ELR (cell line): ENCODE results near the gene GSTM1.

Experiments used
- DNase-seq: peaks from one replicate; pipeline ENCODE4 v3.0.0-alpha.2; 2015; ENCODE audit warnings: low read depth

GSTM1 gene

DNA sequence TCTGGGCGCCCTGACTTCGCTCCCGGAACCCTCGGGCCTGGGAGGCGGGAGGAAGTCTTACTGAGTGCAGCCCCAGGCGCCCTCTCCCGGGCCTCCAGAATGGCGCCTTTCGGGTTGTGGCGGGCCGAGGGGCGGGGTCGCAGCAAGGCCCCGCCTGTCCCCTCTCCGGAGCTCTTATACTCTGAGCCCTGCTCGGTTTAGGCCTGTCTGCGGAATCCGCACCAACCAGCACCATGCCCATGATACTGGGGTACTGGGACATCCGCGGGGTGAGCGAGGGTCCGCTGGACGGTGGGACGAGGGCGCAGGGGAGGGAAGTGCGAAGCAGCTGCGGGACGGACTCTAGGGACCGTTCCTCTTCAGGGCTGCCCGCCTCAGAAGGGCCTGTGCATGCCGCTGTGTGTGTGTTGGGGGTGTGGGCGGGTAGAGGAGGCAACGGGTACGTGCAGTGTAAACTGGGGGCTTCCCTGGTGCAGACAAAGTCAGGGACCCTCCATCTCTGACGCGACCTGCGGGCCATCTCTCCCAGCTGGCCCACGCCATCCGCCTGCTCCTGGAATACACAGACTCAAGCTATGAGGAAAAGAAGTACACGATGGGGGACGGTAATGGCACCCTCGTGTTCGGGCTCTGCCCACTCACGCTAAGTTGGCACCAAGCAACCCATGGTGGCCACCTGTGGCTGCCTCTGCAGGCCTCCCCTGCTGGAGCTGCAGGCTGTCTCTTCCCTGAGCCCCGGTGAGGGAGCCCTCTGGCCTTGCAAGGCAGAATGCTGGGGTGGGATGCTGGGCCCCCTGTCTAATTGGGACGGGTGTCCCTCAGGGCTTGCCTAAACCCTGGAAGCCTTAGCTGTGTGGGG is at the start of gene GSTM1:
Gene GSTM1 (plus strand): TSS at position 177 of the 859 bp plus-strand sequence. CDS start 57 bp downstream, at position 234.
- no peak for DNase-seq

DNA sequence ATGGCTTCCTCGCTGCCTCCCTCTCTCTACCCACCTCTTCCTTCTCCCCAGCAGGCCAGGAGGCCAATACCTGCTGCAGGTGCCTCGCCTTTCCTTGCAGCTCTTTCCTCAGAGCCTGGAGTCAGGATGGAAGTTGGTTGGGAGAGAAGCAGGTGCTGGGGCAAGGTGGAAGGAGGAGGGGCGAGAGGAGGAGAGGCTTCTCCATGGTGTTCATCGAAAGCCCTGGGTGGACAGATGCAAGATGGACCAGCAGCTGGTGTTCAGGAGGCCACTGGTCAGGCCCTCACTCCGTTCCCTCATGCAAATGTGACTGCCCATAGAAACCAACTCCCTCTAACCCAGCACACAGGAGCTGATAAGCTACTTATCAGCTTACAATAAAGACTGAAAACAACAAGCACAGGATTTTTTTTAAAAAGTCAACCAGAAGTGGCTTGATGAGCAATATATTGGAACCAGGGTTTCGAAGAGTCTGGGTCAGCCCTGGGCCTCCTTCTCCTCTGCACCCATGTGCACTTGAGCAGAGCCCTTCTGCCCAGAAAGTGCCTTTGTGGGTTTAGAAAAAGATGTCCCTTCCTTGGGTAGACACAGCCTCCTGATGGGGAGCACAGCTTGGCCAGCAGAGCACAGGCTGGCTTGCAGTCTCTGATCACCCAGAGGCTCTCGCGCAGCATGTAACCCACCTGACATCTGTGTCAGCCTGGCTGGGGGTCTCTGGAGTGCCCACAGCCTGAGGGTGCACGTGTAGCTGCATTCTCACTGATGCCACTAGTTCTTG is 48.4 kb upstream of the GSTM1 start:
- DNase-seq = no peak

- no peak for DNase-seq
Measured at GRCh38 chr1:109639841-109640184, 47.8 kb upstream of the GSTM1 start.

- DNase-seq = peak; percentile 72
Measured at GRCh38 chr1:109640285-109640865, 47.2 kb upstream of the GSTM1 start.

DNA sequence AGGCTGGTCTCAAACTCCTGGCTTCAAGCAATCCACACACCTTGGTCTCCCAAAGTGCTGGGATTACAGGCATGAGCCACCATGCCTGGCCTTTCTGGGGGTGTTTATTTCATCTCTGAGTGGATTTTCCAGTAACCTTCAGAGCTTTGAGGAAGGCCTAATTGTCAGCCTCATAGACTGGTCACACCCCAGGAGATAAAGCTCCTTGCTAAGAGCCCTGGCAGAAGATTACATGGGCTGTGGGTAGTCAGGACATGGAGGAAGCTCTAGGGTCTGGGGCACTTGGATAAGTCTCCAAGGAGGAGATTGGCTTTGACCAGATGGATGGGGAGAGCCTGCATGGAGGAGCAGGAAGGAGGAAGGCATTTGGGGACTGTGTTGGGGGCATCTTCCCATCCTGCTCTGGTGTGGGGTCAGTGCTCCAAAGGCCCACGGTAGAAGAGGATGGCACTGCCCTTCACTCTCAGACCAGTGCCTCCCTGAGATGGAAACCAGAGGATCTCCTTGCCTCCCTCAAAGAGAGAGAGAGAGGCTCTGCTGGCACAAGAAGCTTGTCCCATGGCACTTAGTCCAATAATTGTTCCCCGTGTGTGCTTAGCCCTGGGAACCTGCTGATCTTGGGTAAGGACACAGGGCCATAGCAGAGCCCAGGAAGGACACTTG is 46.4 kb upstream of the GSTM1 start:
- no peak for DNase-seq

GRCh38 chr1:109641861-109642260 is 45.8 kb upstream of the GSTM1 start:
- no peak for DNase-seq

DNA sequence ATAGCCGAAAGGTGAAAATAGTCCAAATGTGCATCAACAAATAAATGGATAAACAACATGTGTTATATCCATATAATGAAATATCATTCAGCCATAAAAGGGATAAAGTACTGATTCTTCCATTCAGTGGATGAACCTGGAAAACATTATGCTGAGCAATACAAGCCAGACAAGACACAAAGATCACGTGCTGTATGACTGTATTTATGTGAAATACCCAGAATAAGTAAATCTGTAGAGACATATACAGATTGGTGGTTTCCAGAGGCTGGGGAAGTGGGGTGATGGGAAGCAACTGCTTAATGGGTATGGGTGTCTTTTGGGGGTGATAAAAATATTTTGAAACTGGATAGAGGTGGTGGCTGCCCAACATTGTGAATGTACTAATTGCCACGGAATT is 45.0 kb upstream of the GSTM1 start:
- peak; percentile 32 for DNase-seq

GRCh38 chr1:109643385-109644230 is 44.0 kb upstream of the GSTM1 start:
- DNase-seq = peak; percentile 77

DNA sequence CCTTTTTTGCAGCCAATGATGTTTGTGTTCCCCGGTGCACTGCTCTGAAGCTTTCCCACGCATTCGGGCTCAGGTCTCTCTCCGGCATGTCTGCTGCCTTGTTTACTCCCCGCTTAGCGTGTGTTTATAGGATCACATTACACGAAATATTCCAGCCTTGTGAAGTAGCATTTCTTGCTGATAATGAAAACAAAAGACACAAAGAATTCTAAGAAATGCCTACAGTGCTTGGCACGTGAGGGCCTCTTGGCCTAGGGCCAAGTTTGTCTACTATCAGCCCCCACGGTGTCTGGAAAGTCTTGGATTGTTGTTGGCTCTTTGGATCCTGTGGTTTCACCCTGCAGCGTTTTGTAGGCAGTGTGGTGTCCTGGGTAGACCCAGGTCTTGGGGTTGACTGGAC is 42.9 kb upstream of the GSTM1 start:
- DNase-seq = no peak

GRCh38 chr1:109649491-109649914 is 38.1 kb upstream of the GSTM1 start:
- peak; percentile 66 for DNase-seq

DNA sequence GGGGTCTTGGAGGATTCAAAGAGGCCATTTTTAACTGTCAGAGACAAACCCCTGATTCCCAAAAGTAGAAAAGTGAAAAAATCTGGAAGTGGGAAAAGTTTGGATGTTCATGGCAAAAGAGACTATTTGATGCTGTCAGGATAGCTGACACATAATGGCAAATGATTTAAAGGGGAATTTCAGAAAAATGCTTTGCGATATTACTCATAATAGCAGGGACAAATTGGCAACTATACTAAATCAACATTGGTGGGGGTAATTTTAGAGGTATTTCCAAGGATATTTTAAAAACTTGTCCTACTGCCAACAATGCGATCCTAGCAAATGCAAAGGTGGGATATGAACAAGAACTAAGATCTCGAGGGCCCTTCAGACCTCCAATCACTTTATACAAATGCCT is 37.0 kb upstream of the GSTM1 start:
- peak; percentile 32 for DNase-seq

DNA sequence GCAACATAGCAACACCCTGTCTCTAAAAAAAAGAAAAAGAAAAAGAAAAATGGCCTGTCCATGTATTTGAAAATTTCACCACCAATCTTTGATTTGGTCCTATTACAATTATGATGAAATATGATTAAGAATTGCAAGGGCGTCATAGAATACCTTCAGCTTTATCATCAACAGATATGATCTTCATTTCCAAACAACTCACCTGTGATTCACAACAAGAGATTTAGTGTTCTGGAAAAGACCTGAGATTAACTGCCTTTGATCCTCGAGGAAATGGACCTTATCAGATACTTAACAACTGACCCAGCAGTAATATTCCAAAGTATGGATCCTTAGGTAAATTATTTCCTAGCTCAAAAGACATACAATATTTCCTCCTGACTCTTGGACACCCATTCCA is 35.2 kb upstream of the GSTM1 start:
- DNase-seq = no peak

DNA sequence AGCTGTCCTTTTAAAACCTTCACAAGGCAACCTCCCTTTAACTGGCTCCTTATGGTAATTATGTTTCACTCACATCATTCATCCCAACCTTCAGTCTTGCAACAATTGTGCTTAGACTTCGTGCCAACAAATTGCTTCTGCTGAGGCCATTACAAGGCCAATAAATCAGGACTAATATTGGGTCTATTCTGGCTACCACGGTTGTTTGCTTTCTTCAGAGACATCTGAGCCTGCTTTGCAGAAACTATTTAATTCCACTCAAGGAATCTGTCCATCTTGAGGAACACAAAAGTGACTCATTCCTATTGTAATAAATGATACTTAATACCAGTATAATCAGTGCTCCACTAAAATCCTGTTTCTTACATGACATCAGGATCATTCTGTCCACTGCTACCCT is 34.3 kb upstream of the GSTM1 start:
- DNase-seq = no peak

DNA sequence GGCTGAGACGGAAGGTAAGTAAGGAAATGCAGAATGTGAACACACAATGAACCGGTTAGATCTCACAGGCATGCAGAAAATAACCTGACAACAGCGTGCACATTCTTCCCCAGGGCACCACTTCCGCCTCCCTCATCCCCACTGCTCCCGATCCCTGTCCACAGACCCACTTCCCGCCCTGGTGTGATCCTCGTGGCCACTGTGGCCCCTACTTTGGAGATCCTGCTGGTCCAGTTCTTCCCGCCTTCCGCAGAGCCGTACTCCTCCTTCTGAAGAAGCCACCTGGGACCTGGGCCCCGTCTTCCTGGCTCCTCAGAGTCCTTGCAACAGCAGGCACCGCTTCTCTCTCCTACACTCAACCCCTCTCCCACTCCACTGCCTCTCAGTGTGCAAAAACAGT is 33.1 kb upstream of the GSTM1 start:
- no peak for DNase-seq

GRCh38 chr1:109655615-109656519 is 31.8 kb upstream of the GSTM1 start, which contains the start of gene GSTM4:
Gene GSTM4, plus strand, starts transcription at chr1:109656099. Its CDS starts 291 bp downstream, at chr1:109656390.
- DNase-seq = peak; percentile 76

DNA sequence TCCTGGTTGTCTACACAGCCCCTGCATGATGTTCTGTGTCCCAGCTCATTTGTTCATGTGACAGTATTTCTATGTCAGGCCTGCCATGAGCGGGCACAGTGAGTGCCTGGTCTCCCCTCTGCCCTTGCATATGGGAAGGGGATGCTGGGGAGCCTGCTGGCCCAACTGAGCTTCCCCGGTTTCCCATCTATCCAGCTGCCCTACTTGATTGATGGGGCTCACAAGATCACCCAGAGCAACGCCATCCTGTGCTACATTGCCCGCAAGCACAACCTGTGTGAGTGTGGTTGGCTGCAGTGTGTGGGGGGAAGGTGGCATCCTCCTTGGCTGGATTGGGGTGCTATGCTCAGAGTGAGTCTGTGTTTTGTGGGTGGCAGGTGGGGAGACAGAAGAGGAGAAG is 30.2 kb upstream of the GSTM1 start:
- DNase-seq = no peak

DNA sequence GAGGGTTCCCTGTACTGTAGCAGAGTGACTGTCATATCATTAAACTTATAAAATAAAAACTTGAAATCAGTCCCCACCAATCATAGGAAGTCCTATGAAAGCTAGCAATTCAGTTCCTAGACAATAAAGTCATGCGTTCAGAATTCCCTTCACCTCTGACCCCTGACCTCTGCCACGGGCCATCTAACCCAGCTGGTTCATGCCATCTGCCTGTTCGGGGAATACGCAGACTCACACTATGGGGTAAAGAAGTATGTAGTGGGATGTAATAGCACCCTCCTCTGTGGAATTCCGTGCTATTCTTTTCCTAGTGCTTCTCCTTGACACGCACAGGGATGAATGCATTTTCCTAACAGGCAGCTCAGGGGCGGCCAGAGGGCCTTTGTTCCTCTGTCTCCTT is 29.6 kb upstream of the GSTM1 start:
- no peak for DNase-seq

DNA sequence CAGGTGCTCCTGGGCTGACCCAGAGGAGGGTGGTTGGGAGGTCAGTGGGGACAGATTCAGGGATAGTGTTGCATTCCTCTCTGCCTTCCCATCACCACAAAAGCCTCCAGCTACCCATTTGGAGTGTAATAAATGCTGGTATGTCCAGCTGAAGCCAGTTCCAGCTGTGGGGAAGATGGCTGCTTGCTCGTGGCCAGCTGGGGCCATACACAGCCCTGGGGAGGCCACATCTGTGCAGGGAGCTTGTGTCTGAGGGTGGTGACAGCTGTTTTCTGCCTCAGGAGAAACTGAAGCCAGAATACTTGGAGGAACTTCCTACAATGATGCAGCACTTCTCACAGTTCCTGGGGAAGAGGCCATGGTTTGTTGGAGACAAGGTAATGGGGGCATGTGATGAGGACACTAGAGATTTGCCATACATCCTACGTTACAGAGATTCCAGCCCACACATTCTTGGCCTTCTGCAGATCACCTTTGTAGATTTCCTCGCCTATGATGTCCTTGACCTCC is 29.0 kb upstream of the GSTM1 start:
- DNase-seq = no peak

- no peak for DNase-seq
Measured at GRCh38 chr1:109659145-109659544, 28.5 kb upstream of the GSTM1 start.
